GM21825 (cell line): ENCODE results near the gene CALR.
"Not testable (repeated sequence)": the region's sequence is repeated elsewhere in the genome, so short reads cannot be mapped to it uniquely, and the experiment has no call there.

Experiments used
- ATAC-seq: cut with Tn5 transposase; IDR thresholded peaks from one replicate; pipeline ENCODE4 v1.9.1; 2021; ENCODE audit warnings: mild to moderate bottlenecking, moderate library complexity; ENCODE audit not compliant: unreplicated experiment

Gene CALR

GRCh38 chr19:12976109-12976508, 37.7 kb downstream of the CALR start:
- not testable (repeated sequence) for ATAC-seq

GRCh38 chr19:12979974-12980373, 41.6 kb downstream of the CALR start:
- no peak for ATAC-seq

GRCh38 chr19:12982648-12983047, 44.2 kb downstream of the CALR start:
- no peak for ATAC-seq

GRCh38 chr19:12983091-12983490, 44.7 kb downstream of the CALR start:
- no peak for ATAC-seq

- ATAC-seq: no peak
Observed at GRCh38 chr19:12983542-12984142, 45.2 kb downstream of the CALR start.

- ATAC-seq: no peak
Observed at GRCh38 chr19:12984143-12984627, 45.8 kb downstream of the CALR start.

- ATAC-seq: no peak
Observed at GRCh38 chr19:12984683-12985048, 46.3 kb downstream of the CALR start.

GRCh38 chr19:12985049-12985776, 46.8 kb downstream of the CALR start:
- no peak for ATAC-seq

- ATAC-seq: no peak
Observed at GRCh38 chr19:12986726-12987125, 48.3 kb downstream of the CALR start.

GRCh38 chr19:12987190-12987589, 48.8 kb downstream of the CALR start:
- no peak for ATAC-seq

GRCh38 chr19:12987781-12988180, 49.4 kb downstream of the CALR start:
- ATAC-seq: no peak

GRCh38 chr19:12990431-12990830, 52.0 kb downstream of the CALR start:
- ATAC-seq: no peak

GRCh38 chr19:12990853-12991252, 52.4 kb downstream of the CALR start:
- no peak for ATAC-seq

- no peak for ATAC-seq
Observed at GRCh38 chr19:12991296-12991695, 52.9 kb downstream of the CALR start.

GRCh38 chr19:12992729-12993128, 54.3 kb downstream of the CALR start:
- ATAC-seq: no peak

GRCh38 chr19:12993562-12993961, 55.2 kb downstream of the CALR start:
- no peak for ATAC-seq
